Measurements from ENCODE around the gene KCNMA1.

Gene KCNMA1

GRCh38 chr10:77396290-77396689 is 241.3 kb downstream of the KCNMA1 start:
- no peak overlapping the region for H4K91ac ChIP-seq (ENCODE audit: low read length)
- H3K23ac ChIP-seq (ENCODE audit: low read length in 2 of 2) = no peak overlapping the region
- no peak overlapping the region for H3K27ac ChIP-seq (ENCODE audit: low read length, poor library complexity, severe bottlenecking)
- no peaks in the 10 kb centered on the region for H3K36me3 ChIP-seq (ENCODE audit: control insufficient read depth in 1 of 2, insufficient read depth in 2 of 2, low read depth in 1 of 2, low read length in 2 of 2)
- no peak overlapping the region for H2AFZ ChIP-seq (ENCODE audit: low read depth, low read length)
- H3K14ac ChIP-seq (ENCODE audit: low read length in 2 of 2) = no peak overlapping the region
- H3K9me3 ChIP-seq (ENCODE audit: control insufficient read depth, low read length) = no peaks in the 10 kb centered on the region
- H2AK5ac ChIP-seq (ENCODE audit: low read length, severe bottlenecking) = no peak overlapping the region
- DNase-seq = no peak
- H4K8ac ChIP-seq (ENCODE audit: low read length) = no peak overlapping the region
- H2BK15ac ChIP-seq (ENCODE audit: low read depth, poor library complexity, severe bottlenecking) = no peak overlapping the region
- no peaks in the 10 kb centered on the region for H3K27me3 ChIP-seq (ENCODE audit: control insufficient read depth in 1 of 2, insufficient read depth in 1 of 2, low read length in 2 of 2)
- H2BK12ac ChIP-seq (ENCODE audit: low read length in 2 of 2) = no peak overlapping the region
- no peak overlapping the region for H3K4me3 ChIP-seq (ENCODE audit: insufficient read depth in 1 of 2, low read depth in 1 of 2, low read length in 2 of 2)
- H3K4ac ChIP-seq (ENCODE audit: low read depth in 1 of 2, low read length in 2 of 2) = no peak overlapping the region
- H3K4me2 ChIP-seq (ENCODE audit: low read length, poor library complexity, severe bottlenecking) = no peak overlapping the region
- H3K79me1 ChIP-seq (replicated peaks; ENCODE audit: low read length, poor library complexity, severe bottlenecking) = peaks cover 2% of the 10 kb centered on the region
- H2BK5ac ChIP-seq (ENCODE audit: low read depth, low read length, poor library complexity, severe bottlenecking) = no peak overlapping the region
- peaks cover 15% of the 10 kb centered on the region for H3K4me1 ChIP-seq (ENCODE audit: control insufficient read depth, insufficient read depth, low read depth, low read length)
- H3K18ac ChIP-seq (ENCODE audit: low read depth in 1 of 2, low read length in 2 of 2) = no peak overlapping the region
- no peak overlapping the region for H3K9ac ChIP-seq (ENCODE audit: low read length)
- no peak overlapping the region for H2BK120ac ChIP-seq (ENCODE audit: low read depth, low read length)
- WGBS = no CpG with 5 or more reads among the region's 2 CpGs

DNA sequence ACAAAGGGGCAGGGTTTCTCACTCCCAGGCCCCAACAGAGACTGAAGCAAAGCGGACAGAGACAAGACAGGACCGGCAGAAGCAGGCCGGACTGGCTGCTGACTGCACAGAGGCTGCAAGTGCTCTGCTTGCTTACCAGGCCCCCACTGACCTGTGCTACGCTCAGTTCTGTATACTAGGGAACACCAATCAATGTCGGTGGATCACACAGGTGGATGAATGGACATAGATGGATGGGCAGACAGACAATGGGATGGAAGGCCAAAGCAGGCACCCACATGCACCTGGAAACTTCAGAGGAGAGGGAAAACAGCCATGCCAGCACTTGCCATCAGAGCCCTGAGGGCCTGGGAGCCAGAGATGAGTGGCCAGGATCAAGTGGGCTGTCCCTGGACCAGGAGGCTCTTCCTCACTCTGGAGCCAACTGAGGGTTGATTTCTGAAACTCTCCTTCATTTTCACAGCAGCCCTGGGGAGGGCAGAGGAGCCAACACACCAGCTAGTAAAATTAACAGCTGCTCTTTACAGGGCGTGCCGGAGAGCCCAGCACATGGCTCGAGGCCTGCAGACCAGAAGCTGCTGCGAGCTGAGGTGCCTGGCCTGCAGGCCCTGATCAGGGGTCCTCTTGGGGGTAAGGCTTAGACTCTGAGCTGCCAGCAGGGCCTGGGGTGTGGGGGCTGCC is 243.6 kb downstream of the KCNMA1 start:
- H3K18ac ChIP-seq (ENCODE audit: low read depth in 1 of 2, low read length in 2 of 2) = peak overlapping the region; percentile 16 to 18
- peak overlapping the region; percentile 85 to 97 for H2BK12ac ChIP-seq (ENCODE audit: low read length in 2 of 2)
- H4K91ac ChIP-seq (ENCODE audit: low read length) = peak overlapping the region; percentile 44
- H3K9ac ChIP-seq (ENCODE audit: low read length) = no peak overlapping the region
- peak overlapping the region; percentile 29 for H2BK15ac ChIP-seq (ENCODE audit: low read depth, poor library complexity, severe bottlenecking)
- whole genome bisulfite sequencing = 95% methylated on average over 9 of the region's 9 CpGs
- H2BK120ac ChIP-seq (ENCODE audit: low read depth, low read length) = peak overlapping the region; percentile 21
- H3K27ac ChIP-seq (ENCODE audit: low read length, poor library complexity, severe bottlenecking) = no peak overlapping the region
- no peak overlapping the region for H3K4me3 ChIP-seq (ENCODE audit: insufficient read depth in 1 of 2, low read depth in 1 of 2, low read length in 2 of 2)
- peak overlapping the region in 1 of 2 experiments; percentile 65 for H3K23ac ChIP-seq (ENCODE audit: low read length in 2 of 2)
- no peak for DNase-seq
- H2AK5ac ChIP-seq (ENCODE audit: low read length, severe bottlenecking) = peak overlapping the region; percentile 79
- no peak overlapping the region for H2BK5ac ChIP-seq (ENCODE audit: low read depth, low read length, poor library complexity, severe bottlenecking)
- H3K14ac ChIP-seq (ENCODE audit: low read length in 2 of 2) = peak overlapping the region in 1 of 2 experiments; percentile 88
- no peaks in the 10 kb centered on the region for H3K27me3 ChIP-seq (ENCODE audit: control insufficient read depth in 1 of 2, insufficient read depth in 1 of 2, low read length in 2 of 2)
- peak overlapping the region; percentile 75 to 84 for H3K4ac ChIP-seq (ENCODE audit: low read depth in 1 of 2, low read length in 2 of 2)
- peaks cover 8% of the 10 kb centered on the region for H3K79me1 ChIP-seq (replicated peaks; ENCODE audit: low read length, poor library complexity, severe bottlenecking)
- peaks cover 23% of the 10 kb centered on the region for H3K4me1 ChIP-seq (ENCODE audit: control insufficient read depth, insufficient read depth, low read depth, low read length)
- H3K9me3 ChIP-seq (ENCODE audit: control insufficient read depth, low read length) = no peaks in the 10 kb centered on the region
- H4K8ac ChIP-seq (ENCODE audit: low read length) = peak overlapping the region; percentile 75
- H3K36me3 ChIP-seq (ENCODE audit: control insufficient read depth in 1 of 2, insufficient read depth in 2 of 2, low read depth in 1 of 2, low read length in 2 of 2) = no peaks in the 10 kb centered on the region
- no peak overlapping the region for H2AFZ ChIP-seq (ENCODE audit: low read depth, low read length)
- H3K4me2 ChIP-seq (ENCODE audit: low read length, poor library complexity, severe bottlenecking) = no peak overlapping the region

DNA sequence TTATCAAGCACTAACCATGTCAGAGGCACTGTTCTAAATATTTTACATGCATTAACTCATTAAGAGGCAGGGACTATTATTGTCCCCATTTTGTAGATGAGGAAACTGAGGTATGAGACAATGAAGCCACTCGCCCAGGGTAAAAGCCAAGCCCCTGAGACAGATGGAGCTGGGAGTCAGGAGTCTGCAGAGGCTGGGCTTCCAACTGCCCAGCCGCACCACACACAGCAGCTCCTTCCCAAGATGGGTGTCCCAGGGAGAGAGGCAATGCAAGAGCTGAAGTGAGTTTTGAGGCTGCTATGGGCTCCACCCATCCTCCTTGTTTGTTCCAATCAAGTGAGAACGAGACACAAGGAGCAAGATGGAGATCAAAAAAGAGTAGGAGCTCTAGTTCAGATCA is 244.2 kb downstream of the KCNMA1 start:
- Histone ChIP-seq H3K9me3 (ENCODE audit: control insufficient read depth, low read length) (no peaks in the 10 kb centered on the region), H3K14ac (ENCODE audit: low read length in 2 of 2) (no peak overlapping the region), H2BK12ac (ENCODE audit: low read length in 2 of 2) (peak overlapping the region; percentile 85 to 97), H2AFZ (ENCODE audit: low read depth, low read length) (no peak overlapping the region), H3K36me3 (ENCODE audit: control insufficient read depth in 1 of 2, insufficient read depth in 2 of 2, low read depth in 1 of 2, low read length in 2 of 2) (no peaks in the 10 kb centered on the region), H4K8ac (ENCODE audit: low read length) (no peak overlapping the region), H2AK5ac (ENCODE audit: low read length, severe bottlenecking) (peak overlapping the region; percentile 79), H3K79me1 (replicated peaks; ENCODE audit: low read length, poor library complexity, severe bottlenecking) (peaks cover 8% of the 10 kb centered on the region), H2BK15ac (ENCODE audit: low read depth, poor library complexity, severe bottlenecking) (no peak overlapping the region), H4K91ac (ENCODE audit: low read length) (peak overlapping the region; percentile 58), H3K23ac (ENCODE audit: low read length in 2 of 2) (peak overlapping the region in 1 of 2 experiments; percentile 65), H2BK120ac (ENCODE audit: low read depth, low read length) (peak overlapping the region; percentile 21), H2BK5ac (ENCODE audit: low read depth, low read length, poor library complexity, severe bottlenecking) (no peak overlapping the region), H3K4me2 (ENCODE audit: low read length, poor library complexity, severe bottlenecking) (no peak overlapping the region), H3K4me1 (ENCODE audit: control insufficient read depth, insufficient read depth, low read depth, low read length) (peaks cover 23% of the 10 kb centered on the region), H3K4ac (ENCODE audit: low read depth in 1 of 2, low read length in 2 of 2) (peak overlapping the region; percentile 24 to 84), H3K9ac (ENCODE audit: low read length) (peak overlapping the region; percentile 37), H3K18ac (ENCODE audit: low read depth in 1 of 2, low read length in 2 of 2) (peak overlapping the region; percentile 16 to 28), H3K27me3 (ENCODE audit: control insufficient read depth in 1 of 2, insufficient read depth in 1 of 2, low read length in 2 of 2) (no peaks in the 10 kb centered on the region), H3K4me3 (ENCODE audit: insufficient read depth in 1 of 2, low read depth in 1 of 2, low read length in 2 of 2) (no peak overlapping the region), H3K27ac (ENCODE audit: low read length, poor library complexity, severe bottlenecking) (no peak overlapping the region)
- no peak for DNase-seq
- 87% methylated on average over 3 of the region's 3 CpGs for WGBS

GRCh38 chr10:77392851-77393250 is 244.8 kb downstream of the KCNMA1 start:
- Histone ChIP-seq H2BK5ac (ENCODE audit: low read depth, low read length, poor library complexity, severe bottlenecking) (no peak overlapping the region), H3K27me3 (ENCODE audit: control insufficient read depth in 1 of 2, insufficient read depth in 1 of 2, low read length in 2 of 2) (no peaks in the 10 kb centered on the region), H3K23ac (ENCODE audit: low read length in 2 of 2) (no peak overlapping the region), H3K4ac (ENCODE audit: low read depth in 1 of 2, low read length in 2 of 2) (peak overlapping the region in 1 of 2 experiments; percentile 24), H3K9ac (ENCODE audit: low read length) (peak overlapping the region; percentile 37), H3K4me2 (ENCODE audit: low read length, poor library complexity, severe bottlenecking) (no peak overlapping the region), H3K14ac (ENCODE audit: low read length in 2 of 2) (no peak overlapping the region), H3K4me1 (ENCODE audit: control insufficient read depth, insufficient read depth, low read depth, low read length) (peaks cover 23% of the 10 kb centered on the region), H4K91ac (ENCODE audit: low read length) (peak overlapping the region; percentile 58), H3K36me3 (ENCODE audit: control insufficient read depth in 1 of 2, insufficient read depth in 2 of 2, low read depth in 1 of 2, low read length in 2 of 2) (no peaks in the 10 kb centered on the region), H4K8ac (ENCODE audit: low read length) (peak overlapping the region; percentile 43), H2AK5ac (ENCODE audit: low read length, severe bottlenecking) (peak overlapping the region; percentile 39), H2AFZ (ENCODE audit: low read depth, low read length) (no peak overlapping the region), H2BK15ac (ENCODE audit: low read depth, poor library complexity, severe bottlenecking) (no peak overlapping the region), H3K18ac (ENCODE audit: low read depth in 1 of 2, low read length in 2 of 2) (peak overlapping the region in 1 of 2 experiments; percentile 34), H3K9me3 (ENCODE audit: control insufficient read depth, low read length) (no peaks in the 10 kb centered on the region), H2BK120ac (ENCODE audit: low read depth, low read length) (no peak overlapping the region), H3K79me1 (replicated peaks; ENCODE audit: low read length, poor library complexity, severe bottlenecking) (peaks cover 8% of the 10 kb centered on the region), H3K27ac (ENCODE audit: low read length, poor library complexity, severe bottlenecking) (peak overlapping the region; percentile 48), H2BK12ac (ENCODE audit: low read length in 2 of 2) (peak overlapping the region; percentile 45 to 85), H3K4me3 (ENCODE audit: insufficient read depth in 1 of 2, low read depth in 1 of 2, low read length in 2 of 2) (peak overlapping the region in 1 of 2 experiments; percentile 25)
- 2% methylated on average over 6 of the region's 6 CpGs for WGBS
- DNase-seq = peak; percentile 98

Data from mesenchymal stem cell (in vitro differentiated cells and primary cell).